Measurements from ENCODE around the gene AGAP1.

- TF ChIP-seq CTCF (IDR thresholded peaks at IDR 0.05): no peak
- no peak for TF ChIP-seq POLR2A (IDR thresholded peaks at IDR 0.05)
Observed at GRCh38 chr2:236008006-236008405, 514.2 kb downstream of the AGAP1 start.

Data from uterus (tissue), 2 donors.